HepG2 (cell line): ENCODE measurements around the gene ILDR1. TPM values are rescaled to one million over a fixed set of nuclear protein-coding genes. Genes with fewer than 3 reads are reported as not detected.

ENCODE experiments used
- ATAC-seq: fragments of 200-7000 bp; cut with Tn5 transposase; 3 replicates; pipeline ENCODE4 v1.9.1; 2020; ENCODE audit warnings: mild to moderate bottlenecking, moderate library complexity
- BruUV-seq: library from RNA; stranded (reverse); fragments of 400-500 nt; replicated peaks from 2 replicates; lab custom pipeline; 2021; lab: Mats Ljungman, UMichigan
- CTCF ChIA-PET: fragments of 300-600 bp; formaldehyde crosslinking; extraction: SDS; loops from one replicate; lab custom pipeline; 2021; ENCODE audit warnings: low total read pairs, inconsistent platforms, low intra/inter-chr PET ratio; lab: Yijun Ruan, JAX
- POLR2A ChIA-PET: fragments of 350-600 bp; sonication (Branson Sonifier 250); formaldehyde crosslinking; loops from one replicate; lab custom pipeline; 2020; ENCODE audit warnings: antibody characterized with exemption, inconsistent platforms; lab: Yijun Ruan, JAX
- DNase-seq: peaks from one replicate; pipeline ENCODE4 v3.0.0-alpha.2; 2015; ENCODE audit warnings: low spot score
- FAIRE-seq: peaks from 3 replicates; lab custom pipeline; 2011; peaks lifted over from hg19 to GRCh38; lab: Jason Lieb, UNC
- H2AFZ ChIP-seq: one replicate; pipeline ENCODE4 v1.6.1; 2011; ENCODE audit warnings: low read length, inconsistent platforms
- H3K27ac ChIP-seq: fragments of 300-600 bp; 3 replicates; pipeline ENCODE4 v1.8.0; 2011; ENCODE audit warnings: mixed run types, mild to moderate bottlenecking, mixed read lengths, low read length, inconsistent platforms; ENCODE audit not compliant: insufficient read depth; ENCODE audit errors: extremely low read length
- H3K27me3 ChIP-seq, 2 experiments: fragments of 200-600 bp in 1 of 2; 2 replicates in 1 of 2; 3 replicates in 1 of 2; pipeline versions ENCODE4 v1.6.0 to v1.8.0; 2011; ENCODE audit warnings: low read length in 2 of 2, mild to moderate bottlenecking in 2 of 2, moderate library complexity in 2 of 2, inconsistent platforms in 1 of 2; ENCODE audit not compliant: insufficient read depth in 2 of 2, control insufficient read depth in 1 of 2
- H3K36me3 ChIP-seq, 2 experiments: fragments of 200-600 bp in 1 of 2; replicated peaks in 1 of 2; 2 replicates in 1 of 2; 3 replicates in 1 of 2; pipeline versions ENCODE4 v1.5.1 to v1.8.0; 2011; ENCODE audit warnings: low read length in 2 of 2, inconsistent platforms in 1 of 2; ENCODE audit not compliant: insufficient read depth in 2 of 2, control insufficient read depth in 1 of 2
- H3K4me1 ChIP-seq: 2 replicates; pipeline ENCODE4 v1.5.1; 2012; ENCODE audit warnings: low read length, inconsistent platforms; ENCODE audit not compliant: insufficient read depth
- H3K4me2 ChIP-seq: 2 replicates; pipeline ENCODE4 v1.6.0; 2011; ENCODE audit warnings: low read depth, low read length, inconsistent platforms
- H3K4me3 ChIP-seq, 3 experiments: fragments of 200-600 bp in 1 of 3; sonication (generic), shearing (Covaris generic) in 1 of 3; replicated peaks in 1 of 3; 2 replicates each; pipeline ENCODE4 v1.5.1; 2011 to 2016; ENCODE audit warnings: low read length in 3 of 3, inconsistent platforms in 2 of 3, low read depth in 2 of 3, mild to moderate bottlenecking in 2 of 3, control low read depth in 1 of 3, mixed read lengths in 1 of 3; ENCODE audit not compliant: insufficient read depth in 1 of 3
- H3K79me2 ChIP-seq: one replicate; pipeline ENCODE4 v1.6.1; 2011; ENCODE audit warnings: low read length, inconsistent platforms; ENCODE audit not compliant: insufficient read depth
- H3K9ac ChIP-seq: 2 replicates; pipeline ENCODE4 v1.6.0; 2011; ENCODE audit warnings: mild to moderate bottlenecking, low read depth, low read length, inconsistent platforms; ENCODE audit not compliant: insufficient read depth
- H3K9me3 ChIP-seq: 2 replicates; pipeline ENCODE4 v1.5.1; 2012; ENCODE audit warnings: mild to moderate bottlenecking, low read length
- H4K20me1 ChIP-seq: 2 replicates; pipeline ENCODE4 v1.6.0; 2011; ENCODE audit warnings: inconsistent platforms, mild to moderate bottlenecking, low read length, moderate library complexity; ENCODE audit not compliant: insufficient read depth
- CREM ChIP-seq, 2 experiments: sonication (generic) in 1 of 2; formaldehyde crosslinking in 1 of 2; IDR thresholded peaks; 2 replicates each; pipeline versions ENCODE4 v1.4.0 to v1.6.1; 2016 to 2020; ENCODE audit warnings: antibody characterized with exemption in 1 of 2, mild to moderate bottlenecking in 1 of 2, missing genetic modification reagents in 1 of 2
- HMG20A ChIP-seq: IDR thresholded peaks from 2 replicates; pipeline ENCODE4 v1.6.1; 2016; ENCODE audit warnings: borderline replicate concordance
- HOXA5 ChIP-seq: sonication (generic); formaldehyde crosslinking; IDR thresholded peaks from 2 replicates; pipeline ENCODE4 v1.4.0; 2020; ENCODE audit warnings: missing genetic modification reagents
- ISX ChIP-seq: sonication (generic); formaldehyde crosslinking; conservative IDR thresholded peaks from 2 replicates; pipeline ENCODE4 v1.5.0; 2020; ENCODE audit warnings: missing genetic modification reagents
- KLF6 ChIP-seq: IDR thresholded peaks from 2 replicates; pipeline ENCODE4 v1.8.0; 2016; ENCODE audit warnings: missing biosample characterization, missing genetic modification reagents
- NFE2 ChIP-seq: sonication (generic); formaldehyde crosslinking; IDR thresholded peaks from 2 replicates; pipeline ENCODE4 v1.4.0; 2020; ENCODE audit warnings: missing genetic modification reagents
- TP53 ChIP-seq: sonication (generic); formaldehyde crosslinking; conservative IDR thresholded peaks from 2 replicates; pipeline ENCODE4 v1.4.0; 2020; ENCODE audit warnings: missing genetic modification reagents
- ZNF781 ChIP-seq: sonication (generic); formaldehyde crosslinking; IDR thresholded peaks from 2 replicates; pipeline ENCODE4 v1.5.1; 2020; ENCODE audit warnings: borderline replicate concordance, mild to moderate bottlenecking, missing genetic modification reagents; ENCODE audit errors: not compliant biosample characterization
- WGBS: methylation state at CpG from one replicate; pipeline ENCODE4 v1.1.6; 2017; ENCODE audit warnings: low lambda C conversion rate; 5-methylcytosine and 5-hydroxymethylcytosine counted together
- in situ Hi-C: cut with HindIII; loops from 2 replicates; pipeline ENCODE4 v1.10.0; 2017; ENCODE audit warnings: low pct_unique_long_range_greater_than_20kb; ENCODE audit not compliant: extremely low pct_ligation_motif_present
- intact Hi-C: fragments of 100-400 bp; cut with micrococcal nuclease; formaldehyde crosslinking; loops from one replicate; pipeline ENCODE4 v1.10.0; 2022; ENCODE audit not compliant: unreplicated experiment
- polyA plus RNA-seq, 8 experiments: library from polyadenylated mRNA; depleted of rRNA in 3 of 8; stranded (reverse) in 7 of 8; unstranded in 1 of 8; fragments of >200 nt; fragmentation: Illumina TruSeq in 4 of 8; extraction: Trizol in 4 of 8; gene quantifications; 2 replicates each; pipeline versions ENCODE4 v1.2.1 to v1.2.3, GENCODE V29; 2011 to 2016; ENCODE audit warnings: low read depth in 4 of 8, missing spikeins in 1 of 8, mixed read lengths in 1 of 8; ENCODE audit not compliant: insufficient read depth in 1 of 8
- total RNA-seq, 5 experiments: library from RNA; depleted of rRNA; stranded (reverse); fragments of >200 nt; fragmentation: Illumina TruSeq; extraction: Trizol; gene quantifications; 2 replicates each; pipeline ENCODE4 v1.2.3, GENCODE V29; 2016; ENCODE audit warnings: low read depth in 1 of 5
- TF ChIP-seq, protein P1 (sequence below): IDR thresholded peaks from 2 replicates; pipeline ENCODE4 v1.6.1; 2016; ENCODE audit warnings: control low read depth
- TF ChIP-seq, protein P2 (sequence below): sonication (generic); formaldehyde crosslinking; IDR thresholded peaks from 2 replicates; pipeline ENCODE4 v1.9.0; 2021; ENCODE audit warnings: missing genetic modification reagents, mild to moderate bottlenecking, borderline replicate concordance
- TF ChIP-seq, protein P3 (sequence below): sonication (generic); formaldehyde crosslinking; IDR thresholded peaks from 2 replicates; pipeline ENCODE4 v1.4.0; 2020; ENCODE audit warnings: missing genetic modification reagents, mild to moderate bottlenecking, borderline replicate concordance
- TF ChIP-seq, protein P4 (sequence below): sonication (generic); formaldehyde crosslinking; conservative IDR thresholded peaks from 2 replicates; pipeline ENCODE4 v1.4.0; 2020; ENCODE audit warnings: missing genetic modification reagents
- TF ChIP-seq, protein P5 (sequence below): sonication (generic); formaldehyde crosslinking; IDR thresholded peaks from 2 replicates; pipeline ENCODE4 v1.5.1; 2020; ENCODE audit warnings: mild to moderate bottlenecking, missing genetic modification reagents, moderate library complexity

Gene ILDR1
- total and polyA plus RNA-seq, 2 of the 13 experiments (the other 11 are each of a cell fraction or from before 2014, with no cell fraction given) = not detected

DNA sequence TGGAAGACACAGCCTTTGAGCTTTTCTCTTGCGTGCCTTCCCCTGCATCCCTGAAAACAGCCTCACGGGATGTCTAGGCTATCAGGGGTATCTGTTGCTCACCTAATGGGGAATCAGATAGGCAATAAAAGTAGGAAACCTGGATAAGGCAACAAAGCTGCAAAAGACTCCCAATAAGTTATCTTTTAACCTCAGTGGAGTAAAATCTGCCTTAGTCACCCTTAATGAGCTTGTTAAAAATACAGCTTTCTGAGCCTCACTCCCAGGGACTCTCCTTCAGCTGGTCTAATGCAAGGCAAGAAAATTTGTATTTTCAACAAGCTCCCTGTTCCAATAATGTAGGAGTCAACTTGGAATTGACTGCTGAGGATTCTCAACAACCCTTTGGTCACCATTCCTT is 25.6 kb downstream of the ILDR1 start:
- FAIRE-seq (no peak), ATAC-seq (no peak), DNase-seq (no peak)
- no peak overlapping the region for H3K4me2 ChIP-seq
- H3K27ac ChIP-seq = no peak overlapping the region
- WGBS = 32% methylated on average over 2 of the region's 2 CpGs
- no peaks in the 10 kb centered on the region for H3K27me3 ChIP-seq
- POLR2A ChIA-PET = no interaction called here
- in situ Hi-C loops (loop anchor here (10.0 kb wide), 1 partner anchor 452 kb away; the partner anchor contains the start of gene POLQ), intact Hi-C loops (no loop called here)
- no peak overlapping the region for H2AFZ ChIP-seq
- CTCF ChIA-PET = interaction anchor here (1.7 kb wide), 1 partner anchor 450 kb away, joined by 9 read pairs; the partner anchor contains the start of gene POLQ
- H3K79me2 ChIP-seq = no peaks in the 10 kb centered on the region
- no peak overlapping the region for H3K9ac ChIP-seq
- no TSS peak for BruUV-seq
- H3K9me3 ChIP-seq = no peaks in the 10 kb centered on the region
- no peak overlapping the region for H3K4me3 ChIP-seq
- no peaks in the 10 kb centered on the region for H4K20me1 ChIP-seq
- no peaks in the 10 kb centered on the region for H3K4me1 ChIP-seq
- H3K36me3 ChIP-seq = no peaks in the 10 kb centered on the region
- TF ChIP-seq ZNF781 = no peak
- no peak for TF ChIP-seq NFE2 (CRISPR knock-in tag)
- TF ChIP-seq KLF6 (CRISPR knock-in tag) = no peak
- no peak for TF ChIP-seq HOXA5 (CRISPR knock-in tag)
- TF ChIP-seq ISX (CRISPR knock-in tag) = no peak
- TF ChIP-seq, protein P1, sequence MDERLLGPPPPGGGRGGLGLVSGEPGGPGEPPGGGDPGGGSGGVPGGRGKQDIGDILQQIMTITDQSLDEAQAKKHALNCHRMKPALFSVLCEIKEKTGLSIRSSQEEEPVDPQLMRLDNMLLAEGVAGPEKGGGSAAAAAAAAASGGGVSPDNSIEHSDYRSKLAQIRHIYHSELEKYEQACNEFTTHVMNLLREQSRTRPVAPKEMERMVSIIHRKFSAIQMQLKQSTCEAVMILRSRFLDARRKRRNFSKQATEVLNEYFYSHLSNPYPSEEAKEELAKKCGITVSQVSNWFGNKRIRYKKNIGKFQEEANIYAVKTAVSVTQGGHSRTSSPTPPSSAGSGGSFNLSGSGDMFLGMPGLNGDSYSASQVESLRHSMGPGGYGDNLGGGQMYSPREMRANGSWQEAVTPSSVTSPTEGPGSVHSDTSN (CRISPR knock-in tag) = no peak
- no peak for TF ChIP-seq TP53 (CRISPR knock-in tag)
- no peak for TF ChIP-seq HMG20A (CRISPR knock-in tag)
- TF ChIP-seq, protein P2, sequence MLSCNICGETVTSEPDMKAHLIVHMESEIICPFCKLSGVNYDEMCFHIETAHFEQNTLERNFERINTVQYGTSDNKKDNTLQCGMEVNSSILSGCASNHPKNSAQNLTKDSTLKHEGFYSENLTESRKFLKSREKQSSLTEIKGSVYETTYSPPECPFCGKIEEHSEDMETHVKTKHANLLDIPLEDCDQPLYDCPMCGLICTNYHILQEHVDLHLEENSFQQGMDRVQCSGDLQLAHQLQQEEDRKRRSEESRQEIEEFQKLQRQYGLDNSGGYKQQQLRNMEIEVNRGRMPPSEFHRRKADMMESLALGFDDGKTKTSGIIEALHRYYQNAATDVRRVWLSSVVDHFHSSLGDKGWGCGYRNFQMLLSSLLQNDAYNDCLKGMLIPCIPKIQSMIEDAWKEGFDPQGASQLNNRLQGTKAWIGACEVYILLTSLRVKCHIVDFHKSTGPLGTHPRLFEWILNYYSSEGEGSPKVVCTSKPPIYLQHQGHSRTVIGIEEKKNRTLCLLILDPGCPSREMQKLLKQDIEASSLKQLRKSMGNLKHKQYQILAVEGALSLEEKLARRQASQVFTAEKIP (CRISPR knock-in tag) = no peak
- TF ChIP-seq, protein P3, sequence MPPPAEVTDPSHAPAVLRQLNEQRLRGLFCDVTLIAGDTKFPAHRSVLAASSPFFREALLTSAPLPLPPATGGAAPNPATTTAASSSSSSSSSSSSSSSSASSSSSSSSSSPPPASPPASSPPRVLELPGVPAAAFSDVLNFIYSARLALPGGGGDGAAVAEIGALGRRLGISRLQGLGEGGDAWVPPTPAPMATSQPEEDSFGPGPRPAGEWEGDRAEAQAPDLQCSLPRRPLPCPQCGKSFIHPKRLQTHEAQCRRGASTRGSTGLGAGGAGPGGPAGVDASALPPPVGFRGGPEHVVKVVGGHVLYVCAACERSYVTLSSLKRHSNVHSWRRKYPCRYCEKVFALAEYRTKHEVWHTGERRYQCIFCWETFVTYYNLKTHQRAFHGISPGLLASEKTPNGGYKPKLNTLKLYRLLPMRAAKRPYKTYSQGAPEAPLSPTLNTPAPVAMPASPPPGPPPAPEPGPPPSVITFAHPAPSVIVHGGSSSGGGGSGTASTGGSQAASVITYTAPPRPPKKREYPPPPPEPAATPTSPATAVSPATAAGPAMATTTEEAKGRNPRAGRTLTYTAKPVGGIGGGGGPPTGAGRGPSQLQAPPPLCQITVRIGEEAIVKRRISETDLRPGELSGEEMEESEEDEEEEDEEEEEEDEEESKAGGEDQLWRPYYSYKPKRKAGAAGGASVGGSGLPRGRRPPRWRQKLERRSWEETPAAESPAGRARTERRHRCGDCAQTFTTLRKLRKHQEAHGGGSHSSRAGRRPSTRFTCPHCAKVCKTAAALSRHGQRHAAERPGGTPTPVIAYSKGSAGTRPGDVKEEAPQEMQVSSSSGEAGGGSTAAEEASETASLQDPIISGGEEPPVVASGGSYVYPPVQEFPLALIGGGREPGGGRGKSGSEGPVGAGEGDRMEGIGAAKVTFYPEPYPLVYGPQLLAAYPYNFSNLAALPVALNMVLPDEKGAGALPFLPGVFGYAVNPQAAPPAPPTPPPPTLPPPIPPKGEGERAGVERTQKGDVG = no peak
- TF ChIP-seq, protein P4, sequence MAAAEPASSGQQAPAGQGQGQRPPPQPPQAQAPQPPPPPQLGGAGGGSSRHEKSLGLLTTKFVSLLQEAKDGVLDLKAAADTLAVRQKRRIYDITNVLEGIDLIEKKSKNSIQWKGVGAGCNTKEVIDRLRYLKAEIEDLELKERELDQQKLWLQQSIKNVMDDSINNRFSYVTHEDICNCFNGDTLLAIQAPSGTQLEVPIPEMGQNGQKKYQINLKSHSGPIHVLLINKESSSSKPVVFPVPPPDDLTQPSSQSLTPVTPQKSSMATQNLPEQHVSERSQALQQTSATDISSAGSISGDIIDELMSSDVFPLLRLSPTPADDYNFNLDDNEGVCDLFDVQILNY (CRISPR knock-in tag) = no peak
- TF ChIP-seq, protein P5, sequence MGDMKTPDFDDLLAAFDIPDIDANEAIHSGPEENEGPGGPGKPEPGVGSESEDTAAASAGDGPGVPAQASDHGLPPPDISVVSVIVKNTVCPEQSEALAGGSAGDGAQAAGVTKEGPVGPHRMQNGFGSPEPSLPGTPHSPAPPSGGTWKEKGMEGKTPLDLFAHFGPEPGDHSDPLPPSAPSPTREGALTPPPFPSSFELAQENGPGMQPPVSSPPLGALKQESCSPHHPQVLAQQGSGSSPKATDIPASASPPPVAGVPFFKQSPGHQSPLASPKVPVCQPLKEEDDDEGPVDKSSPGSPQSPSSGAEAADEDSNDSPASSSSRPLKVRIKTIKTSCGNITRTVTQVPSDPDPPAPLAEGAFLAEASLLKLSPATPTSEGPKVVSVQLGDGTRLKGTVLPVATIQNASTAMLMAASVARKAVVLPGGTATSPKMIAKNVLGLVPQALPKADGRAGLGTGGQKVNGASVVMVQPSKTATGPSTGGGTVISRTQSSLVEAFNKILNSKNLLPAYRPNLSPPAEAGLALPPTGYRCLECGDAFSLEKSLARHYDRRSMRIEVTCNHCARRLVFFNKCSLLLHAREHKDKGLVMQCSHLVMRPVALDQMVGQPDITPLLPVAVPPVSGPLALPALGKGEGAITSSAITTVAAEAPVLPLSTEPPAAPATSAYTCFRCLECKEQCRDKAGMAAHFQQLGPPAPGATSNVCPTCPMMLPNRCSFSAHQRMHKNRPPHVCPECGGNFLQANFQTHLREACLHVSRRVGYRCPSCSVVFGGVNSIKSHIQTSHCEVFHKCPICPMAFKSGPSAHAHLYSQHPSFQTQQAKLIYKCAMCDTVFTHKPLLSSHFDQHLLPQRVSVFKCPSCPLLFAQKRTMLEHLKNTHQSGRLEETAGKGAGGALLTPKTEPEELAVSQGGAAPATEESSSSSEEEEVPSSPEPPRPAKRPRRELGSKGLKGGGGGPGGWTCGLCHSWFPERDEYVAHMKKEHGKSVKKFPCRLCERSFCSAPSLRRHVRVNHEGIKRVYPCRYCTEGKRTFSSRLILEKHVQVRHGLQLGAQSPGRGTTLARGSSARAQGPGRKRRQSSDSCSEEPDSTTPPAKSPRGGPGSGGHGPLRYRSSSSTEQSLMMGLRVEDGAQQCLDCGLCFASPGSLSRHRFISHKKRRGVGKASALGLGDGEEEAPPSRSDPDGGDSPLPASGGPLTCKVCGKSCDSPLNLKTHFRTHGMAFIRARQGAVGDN = no peak
- TF ChIP-seq CREM (IDR thresholded peaks at IDR 0.05) = no peak
- no peak for TF ChIP-seq CREM (CRISPR knock-in tag; IDR thresholded peaks at IDR 0.05)
